ENCODE measurements around the gene SPATA16.
"Not testable (repeated sequence)": the region's sequence is repeated elsewhere in the genome, so short reads cannot be mapped to it uniquely, and the experiment has no call there.

Gene SPATA16

DNA sequence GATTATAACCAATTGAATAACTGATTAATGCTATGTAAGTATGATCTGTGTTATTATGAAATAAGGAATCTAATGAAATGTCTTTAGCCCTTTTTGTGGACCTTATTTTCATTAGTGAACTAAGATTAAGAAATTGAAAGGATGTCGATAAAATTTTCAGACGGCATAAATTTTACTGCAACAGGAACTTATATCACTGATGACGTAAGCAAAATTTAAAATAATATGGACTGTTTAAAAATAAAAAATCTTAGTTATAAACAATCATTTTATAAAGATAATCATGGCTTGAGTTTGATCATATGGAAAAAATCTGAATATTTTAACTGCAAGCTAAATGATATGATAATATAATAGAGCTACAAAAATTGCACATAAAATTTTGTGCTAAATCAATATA, 112.7 kb downstream of the SPATA16 start:
- TF ChIP-seq, protein P1, sequence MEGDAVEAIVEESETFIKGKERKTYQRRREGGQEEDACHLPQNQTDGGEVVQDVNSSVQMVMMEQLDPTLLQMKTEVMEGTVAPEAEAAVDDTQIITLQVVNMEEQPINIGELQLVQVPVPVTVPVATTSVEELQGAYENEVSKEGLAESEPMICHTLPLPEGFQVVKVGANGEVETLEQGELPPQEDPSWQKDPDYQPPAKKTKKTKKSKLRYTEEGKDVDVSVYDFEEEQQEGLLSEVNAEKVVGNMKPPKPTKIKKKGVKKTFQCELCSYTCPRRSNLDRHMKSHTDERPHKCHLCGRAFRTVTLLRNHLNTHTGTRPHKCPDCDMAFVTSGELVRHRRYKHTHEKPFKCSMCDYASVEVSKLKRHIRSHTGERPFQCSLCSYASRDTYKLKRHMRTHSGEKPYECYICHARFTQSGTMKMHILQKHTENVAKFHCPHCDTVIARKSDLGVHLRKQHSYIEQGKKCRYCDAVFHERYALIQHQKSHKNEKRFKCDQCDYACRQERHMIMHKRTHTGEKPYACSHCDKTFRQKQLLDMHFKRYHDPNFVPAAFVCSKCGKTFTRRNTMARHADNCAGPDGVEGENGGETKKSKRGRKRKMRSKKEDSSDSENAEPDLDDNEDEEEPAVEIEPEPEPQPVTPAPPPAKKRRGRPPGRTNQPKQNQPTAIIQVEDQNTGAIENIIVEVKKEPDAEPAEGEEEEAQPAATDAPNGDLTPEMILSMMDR (conservative IDR thresholded peaks at IDR 0.05; ENCODE audit: low read depth): no peak
- H3K27ac ChIP-seq: no peak overlapping the region
- ChIA-PET CTCF (no interaction called here), POLR2A (ENCODE audit: low non-redundant PET) (no interaction called here)
- DNase-seq (ENCODE audit: low spot score): no peak

DNA sequence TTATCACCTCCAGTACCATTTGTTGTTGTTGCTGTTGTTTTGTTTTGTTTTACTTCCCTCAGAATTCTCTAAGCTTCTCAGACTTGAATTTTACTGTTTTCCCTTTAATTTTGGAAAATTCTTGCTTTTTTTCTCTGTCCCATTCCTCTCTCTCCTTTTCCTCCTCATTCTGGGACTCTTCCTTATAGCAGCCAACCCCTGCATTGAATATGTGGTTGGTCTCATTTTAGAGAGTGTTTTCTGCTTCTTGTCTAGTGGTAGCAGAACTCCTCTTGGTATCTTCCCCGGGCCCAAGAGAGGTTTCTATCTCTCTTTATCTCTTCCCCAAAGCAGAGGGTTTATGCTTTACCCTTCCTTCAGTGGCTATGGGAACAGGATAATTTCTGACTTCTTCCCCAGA, 113.6 kb downstream of the SPATA16 start:
- POLR2A ChIA-PET (ENCODE audit: low non-redundant PET): no interaction called here
- CTCF ChIA-PET: no interaction called here
- no peak for DNase-seq (ENCODE audit: low spot score)
- no peak overlapping the region for H3K27ac ChIP-seq
- TF ChIP-seq, protein P1 (conservative IDR thresholded peaks at IDR 0.05; ENCODE audit: low read depth): no peak

DNA sequence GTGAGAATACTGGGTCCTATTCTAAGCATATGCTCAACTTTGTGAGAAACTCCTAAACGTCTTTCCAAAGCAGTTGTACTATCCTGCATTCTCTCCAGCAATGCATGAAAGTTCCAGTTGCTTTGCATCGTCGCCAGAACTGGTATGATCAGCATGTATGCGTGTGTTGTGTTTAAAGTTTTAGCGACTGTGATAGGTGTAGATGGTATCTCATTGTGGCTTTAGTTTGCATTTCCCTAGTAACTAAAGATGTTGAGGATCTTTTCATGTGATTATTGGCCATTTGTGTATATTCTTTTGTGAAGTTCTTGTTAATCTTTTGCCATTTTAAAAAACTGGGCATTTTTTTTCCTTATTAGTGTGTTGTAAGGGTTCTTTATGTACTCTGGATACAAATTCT, 115.1 kb downstream of the SPATA16 start:
- CTCF ChIA-PET: no interaction called here

DNA sequence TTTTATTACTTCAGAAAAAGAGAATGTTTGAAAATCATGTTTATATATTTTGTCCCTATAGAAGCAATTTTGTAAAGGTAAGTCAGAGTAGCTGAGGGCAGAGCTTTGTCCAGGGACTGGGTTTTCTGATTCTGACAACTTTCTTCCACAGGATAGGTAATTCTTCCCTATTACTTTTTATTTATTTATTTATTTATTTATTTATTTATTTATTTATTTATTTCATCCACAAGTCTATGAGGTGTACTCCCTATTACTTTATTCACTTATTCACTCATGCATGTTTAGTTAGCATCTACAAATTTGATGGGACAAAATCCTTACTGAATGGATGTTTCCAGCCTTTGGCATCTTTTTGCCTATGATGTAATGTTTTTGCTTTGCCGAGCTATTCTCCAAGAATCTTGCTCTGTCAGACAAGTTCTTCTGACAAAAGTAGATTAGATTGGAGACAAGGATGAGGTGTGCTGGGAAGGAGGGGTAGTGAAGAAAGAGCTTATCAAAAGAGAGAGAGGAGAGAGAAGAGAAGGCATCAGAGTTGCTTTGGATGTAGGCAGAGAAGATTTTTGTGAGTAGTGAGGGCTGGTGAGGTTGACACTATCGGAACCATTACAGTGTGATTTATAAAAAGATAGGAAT, 119.4 kb downstream of the SPATA16 start:
- TF ChIP-seq, protein P1 (conservative IDR thresholded peaks at IDR 0.05; ENCODE audit: low read depth): no peak
- ChIA-PET POLR2A (ENCODE audit: low non-redundant PET) (no interaction called here), CTCF (interaction anchor here (0.7 kb wide), 1 partner anchor 76 kb away, joined by 5 read pairs; no protein-coding TSS in a partner anchor)

More for the DNA sequence above, 115.1 kb downstream of the SPATA16 start:
- TF ChIP-seq, protein P1 (conservative IDR thresholded peaks at IDR 0.05; ENCODE audit: low read depth): no peak
- POLR2A ChIA-PET (ENCODE audit: low non-redundant PET): no interaction called here
- no peak for DNase-seq (ENCODE audit: low spot score)
- no peak overlapping the region for H3K27ac ChIP-seq

DNA sequence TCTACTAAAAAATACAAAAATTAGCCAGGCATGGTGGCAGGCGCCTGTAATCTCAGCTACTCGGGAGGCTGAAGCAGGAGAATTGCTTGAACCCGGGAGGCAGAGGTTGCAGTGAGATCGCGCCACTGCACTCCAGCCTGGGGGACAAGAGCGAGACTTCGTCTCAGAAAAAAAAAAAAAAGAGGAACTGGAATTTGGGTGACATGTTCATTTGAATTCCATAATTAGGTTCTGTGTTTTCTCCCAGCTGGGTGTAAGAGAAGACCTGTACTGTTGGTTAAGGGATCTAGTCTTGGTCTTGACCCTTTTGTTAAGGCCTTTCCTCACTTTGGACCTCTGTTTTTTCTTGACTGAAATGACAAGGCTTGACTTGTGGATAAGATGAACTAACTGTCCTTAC, 120.9 kb downstream of the SPATA16 start:
- H3K27ac ChIP-seq, CTCF ChIA-PET: not testable (repeated sequence)

More for the DNA sequence above, 119.4 kb downstream of the SPATA16 start:
- no peak for DNase-seq (ENCODE audit: low spot score)
- H3K27ac ChIP-seq: no peak overlapping the region

DNA sequence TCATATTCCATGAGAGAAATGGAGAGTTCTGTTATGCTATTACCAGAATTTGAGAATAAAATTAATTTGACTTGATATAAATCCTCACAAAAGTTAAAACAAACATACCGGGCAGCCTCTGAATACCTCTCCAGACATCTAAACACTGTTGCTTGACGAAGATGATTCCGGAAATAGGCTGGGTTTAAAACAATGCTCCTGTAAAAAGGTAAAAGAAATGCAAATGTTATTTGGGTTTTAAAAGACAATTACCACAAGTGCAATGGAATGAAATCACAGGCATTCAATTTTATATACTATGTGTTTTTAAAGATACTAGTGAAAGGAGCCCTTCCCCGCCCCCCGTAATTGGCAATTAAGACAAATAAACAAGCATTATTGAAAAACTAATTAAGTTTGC, 121.7 kb downstream of the SPATA16 start:
- ChIA-PET CTCF (no interaction called here), POLR2A (ENCODE audit: low non-redundant PET) (no interaction called here)
- DNase-seq (ENCODE audit: low spot score): no peak
- no peak overlapping the region for H3K27ac ChIP-seq
- TF ChIP-seq, protein P1 (conservative IDR thresholded peaks at IDR 0.05; ENCODE audit: low read depth): no peak

More for the DNA sequence above, 120.9 kb downstream of the SPATA16 start:
- POLR2A ChIA-PET (ENCODE audit: low non-redundant PET); DNase-seq (ENCODE audit: low spot score): not testable (repeated sequence)

DNA sequence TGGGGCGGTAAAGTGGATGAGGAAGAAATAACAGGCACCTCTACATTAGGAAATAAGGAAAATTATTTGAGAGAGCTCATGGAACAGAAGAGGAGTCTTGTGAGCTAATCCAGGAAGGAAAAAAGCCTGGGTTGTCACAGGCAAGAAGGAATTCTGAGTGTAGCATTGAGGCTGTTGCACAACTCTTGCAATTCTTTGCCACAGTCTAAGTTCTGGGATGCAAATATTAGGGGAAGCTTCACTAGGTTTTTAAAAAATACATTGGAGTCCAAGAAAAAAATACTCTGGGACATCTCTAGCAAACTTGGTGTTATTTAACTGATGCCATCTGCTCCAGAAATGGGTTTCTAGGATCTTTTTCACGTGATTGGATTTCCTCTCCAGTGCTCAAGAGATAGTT, 122.3 kb downstream of the SPATA16 start:
- ChIA-PET CTCF (no interaction called here), POLR2A (ENCODE audit: low non-redundant PET) (no interaction called here)

More for the DNA sequence above, 122.3 kb downstream of the SPATA16 start:
- TF ChIP-seq, protein P1 (conservative IDR thresholded peaks at IDR 0.05; ENCODE audit: low read depth): no peak
- DNase-seq (ENCODE audit: low spot score): no peak
- no peak overlapping the region for H3K27ac ChIP-seq

Data from RWPE1 (cell line).